Liver (tissue), 9 donors: ENCODE results near the gene CALB2. TPM values are rescaled to one million over a fixed set of nuclear protein-coding genes. Genes with fewer than 3 reads are reported as not detected.

ENCODE experiments used
- DNase-seq: peaks from one replicate; pipeline ENCODE4 v3.0.0-alpha.2; 2017; ENCODE audit warnings: low spot score
- H3K27ac ChIP-seq, 2 donors: one replicate each; pipeline ENCODE4 v1.7.0; 2013; ENCODE audit warnings: inconsistent platforms in 2 of 2, low read length in 2 of 2, control low read depth in 1 of 2, low read depth in 1 of 2, mild to moderate bottlenecking in 1 of 2
- H3K27me3 ChIP-seq, 4 donors: one replicate each; pipeline versions ENCODE4 v1.6.1 to v1.7.0; 2013; ENCODE audit warnings: low read length in 3 of 4, inconsistent platforms in 1 of 4, mild to moderate bottlenecking in 1 of 4, moderate library complexity in 1 of 4; ENCODE audit not compliant: control insufficient read depth in 4 of 4, insufficient read depth in 4 of 4
- H3K36me3 ChIP-seq, 4 donors: one replicate each; pipeline versions ENCODE4 v1.6.1 to v1.7.0; 2013; ENCODE audit warnings: low read length in 3 of 4, mild to moderate bottlenecking in 3 of 4, low read depth in 1 of 4, moderate library complexity in 1 of 4; ENCODE audit not compliant: control insufficient read depth in 4 of 4, insufficient read depth in 3 of 4
- H3K4me1 ChIP-seq, 4 donors: one replicate each; pipeline versions ENCODE4 v1.6.1 to v1.7.0; 2013; ENCODE audit warnings: low read length in 3 of 4, mild to moderate bottlenecking in 3 of 4, moderate library complexity in 1 of 4; ENCODE audit not compliant: control insufficient read depth in 4 of 4, insufficient read depth in 4 of 4
- H3K4me3 ChIP-seq, 3 donors: one replicate each; pipeline versions ENCODE4 v1.6.1 to v1.7.0; 2013; ENCODE audit warnings: low read length in 3 of 3, control low read depth in 1 of 3, low read depth in 1 of 3, mild to moderate bottlenecking in 1 of 3
- H3K9ac ChIP-seq, 2 donors: one replicate each; pipeline ENCODE4 v1.7.0; 2013; ENCODE audit warnings: low read length in 2 of 2, mild to moderate bottlenecking in 2 of 2, moderate library complexity in 2 of 2, control low read depth in 1 of 2, low read depth in 1 of 2
- H3K9me3 ChIP-seq, 4 donors: one replicate each; pipeline versions ENCODE4 v1.6.1 to v1.7.0; 2013; ENCODE audit warnings: low read length in 3 of 4; ENCODE audit not compliant: control insufficient read depth in 4 of 4
- ATF3 ChIP-seq: IDR thresholded peaks from 2 replicates; pipeline ENCODE4 v1.6.1; 2016; ENCODE audit warnings: antibody characterized with exemption
- CTCF ChIP-seq: fragments of 150-350 bp; IDR thresholded peaks from 2 replicates; pipeline ENCODE4 v1.5.1; 2017; ENCODE audit warnings: improper control_type of control experiment, low read depth, low read length; ENCODE audit not compliant: missing input control
- EGR1 ChIP-seq, 2 donors: IDR thresholded peaks; 2 replicates each; pipeline ENCODE4 v1.6.1; 2016 to 2018; ENCODE audit warnings: antibody characterized with exemption in 2 of 2, low read depth in 2 of 2
- FOXA1 ChIP-seq: IDR thresholded peaks from 2 replicates; pipeline ENCODE4 v1.6.1; 2016; ENCODE audit warnings: antibody characterized with exemption
- FOXA2 ChIP-seq: IDR thresholded peaks from 2 replicates; pipeline ENCODE4 v1.6.1; 2016; ENCODE audit warnings: antibody characterized with exemption
- GABPA ChIP-seq, 2 donors: IDR thresholded peaks in 1 of 2; conservative IDR thresholded peaks in 1 of 2; 2 replicates each; pipeline ENCODE4 v1.6.1; 2016; ENCODE audit warnings: antibody characterized with exemption in 2 of 2, mild to moderate bottlenecking in 1 of 2, moderate library complexity in 1 of 2
- HNF4A ChIP-seq, 2 donors: conservative IDR thresholded peaks; 2 replicates each; pipeline ENCODE4 v1.6.1; 2016; ENCODE audit warnings: antibody characterized with exemption in 2 of 2, mild to moderate bottlenecking in 2 of 2
- HNF4G ChIP-seq: IDR thresholded peaks from 2 replicates; pipeline ENCODE4 v1.6.1; 2016; ENCODE audit warnings: antibody characterized with exemption
- JUND ChIP-seq, 2 donors: IDR thresholded peaks; 2 replicates each; pipeline ENCODE4 v1.6.1; 2016; ENCODE audit warnings: antibody characterized with exemption in 2 of 2
- MAX ChIP-seq: IDR thresholded peaks from 2 replicates; pipeline ENCODE4 v1.6.1; 2016; ENCODE audit warnings: antibody characterized with exemption
- NR2F2 ChIP-seq: IDR thresholded peaks from 2 replicates; pipeline ENCODE4 v1.6.1; 2016; ENCODE audit warnings: antibody characterized with exemption
- REST ChIP-seq: IDR thresholded peaks from 2 replicates; pipeline ENCODE4 v1.6.1; 2016; ENCODE audit warnings: antibody characterized with exemption, mild to moderate bottlenecking
- RXRA ChIP-seq, 2 donors: IDR thresholded peaks; 2 replicates each; pipeline ENCODE4 v1.6.1; 2017 to 2018; ENCODE audit warnings: antibody characterized with exemption in 2 of 2, mild to moderate bottlenecking in 1 of 2
- SP1 ChIP-seq: IDR thresholded peaks from 2 replicates; pipeline ENCODE4 v1.6.1; 2018; ENCODE audit warnings: antibody characterized with exemption, mild to moderate bottlenecking
- TAF1 ChIP-seq: conservative IDR thresholded peaks from 2 replicates; pipeline ENCODE4 v1.6.1; 2016; ENCODE audit warnings: antibody characterized with exemption, mild to moderate bottlenecking
- YY1 ChIP-seq: IDR thresholded peaks from 2 replicates; pipeline ENCODE4 v1.6.1; 2016; ENCODE audit warnings: antibody characterized with exemption, mild to moderate bottlenecking
- ZBTB33 ChIP-seq: IDR thresholded peaks from 2 replicates; pipeline ENCODE4 v1.6.1; 2016; ENCODE audit warnings: antibody characterized with exemption
- WGBS: extraction: QIAGEN DNeasy Blood & Tissue Kit; methylation state at CpG from one replicate; pipeline ENCODE4 v1.1.7; 2013; 5-methylcytosine and 5-hydroxymethylcytosine counted together
- polyA plus RNA-seq, 2 donors: library from polyadenylated mRNA; stranded (reverse) in 1 of 2; unstranded in 1 of 2; fragments of 200-250 nt in 1 of 2; fragments of >200 nt in 1 of 2; fragmentation: Nextera tagmentation in 1 of 2; extraction: Ambion mirVana in 1 of 2; gene quantifications; one replicate each; pipeline versions ENCODE4 v1.2.1 to v1.2.3, GENCODE V29; 2013 to 2015
- total RNA-seq, 2 donors: library from RNA; depleted of rRNA; stranded (reverse); fragments of >200 nt; gene quantifications; one replicate each; pipeline ENCODE4 v1.2.3, GENCODE V29; 2014
- donor health status: healthy.
- donor health status: healthy.
- donor health status: healthy.
- donor health status: healthy.
- donor health status: healthy.

CALB2 gene
- total and polyA plus RNA-seq, 4 donors: not detected

- no peak overlapping the region for H3K4me3 ChIP-seq
- peaks cover 0 to 5% (median under 1%) of the 10 kb centered on the region in 4 donors for H3K9me3 ChIP-seq
- H3K36me3 ChIP-seq: no peaks in the 10 kb centered on the region
- no peak overlapping the region for H3K9ac ChIP-seq
- H3K4me1 ChIP-seq: no peaks in the 10 kb centered on the region
- no peak overlapping the region for H3K27ac ChIP-seq
- no peak for DNase-seq
- H3K27me3 ChIP-seq: no peaks in the 10 kb centered on the region
- TF ChIP-seq HNF4G (no peak), FOXA2 (no peak), FOXA1 (no peak), NR2F2 (no peak), SP1 (no peak), HNF4A (conservative IDR thresholded peaks at IDR 0.05) (no peak), CTCF (no peak), REST (no peak), MAX (no peak), TAF1 (no peak), ATF3 (no peak), ZBTB33 (no peak), EGR1 (IDR thresholded peaks at IDR 0.05; ENCODE audit: low read depth in 2 of 2) (no peak), JUND (IDR thresholded peaks at IDR 0.05) (no peak), RXRA (IDR thresholded peaks at IDR 0.05) (no peak), GABPA (IDR thresholded peaks at IDR 0.05 in 1 of 2, conservative IDR thresholded peaks at IDR 0.05 in 1 of 2) (no peak), YY1 (no peak)
Measured at GRCh38 chr16:71327720-71328119, 30.8 kb upstream of the CALB2 start.

- H3K9me3 ChIP-seq: peaks cover 0 to 5% (median under 1%) of the 10 kb centered on the region in 4 donors
- H3K4me3 ChIP-seq: no peak overlapping the region
- H3K36me3 ChIP-seq: no peaks in the 10 kb centered on the region
- no peaks in the 10 kb centered on the region for H3K4me1 ChIP-seq
- TF ChIP-seq ATF3: no peak
- no peak for TF ChIP-seq HNF4A (conservative IDR thresholded peaks at IDR 0.05)
- TF ChIP-seq REST: no peak
- TF ChIP-seq GABPA (IDR thresholded peaks at IDR 0.05 in 1 of 2, conservative IDR thresholded peaks at IDR 0.05 in 1 of 2): no peak
- H3K9ac ChIP-seq: no peak overlapping the region
- no peak for DNase-seq
- no peak overlapping the region for H3K27ac ChIP-seq
- 88% methylated on average over 3 of the region's 3 CpGs for WGBS
- no peaks in the 10 kb centered on the region for H3K27me3 ChIP-seq
Measured at GRCh38 chr16:71328151-71328550, 30.4 kb upstream of the CALB2 start.
